ENCODE data around the gene OVCH2.

DNA sequence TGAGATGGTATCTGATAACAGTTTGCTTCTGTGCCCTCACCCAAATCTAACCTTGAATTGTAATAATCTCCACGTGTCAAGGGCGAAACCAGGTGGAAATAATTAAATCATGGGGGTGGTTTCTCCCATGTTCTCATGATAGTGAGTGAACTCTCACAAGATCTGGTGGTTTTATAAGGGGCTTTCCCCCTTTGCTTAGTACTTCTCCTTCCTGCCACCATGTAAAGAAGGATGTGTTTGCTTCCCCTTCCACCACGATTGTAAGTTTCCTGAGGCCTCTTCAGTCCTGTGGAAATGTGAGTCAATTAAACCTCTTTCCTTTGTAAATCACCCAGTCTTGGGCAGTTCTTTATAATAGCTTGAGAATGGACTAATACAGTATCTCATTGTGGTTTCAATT lies 8.5 kb upstream of the OVCH2 start:
- TF ChIP-seq CTCF (IDR thresholded peaks at IDR 0.05): no peak
- no peak for TF ChIP-seq POLR2A (IDR thresholded peaks at IDR 0.05)
- TF ChIP-seq POLR2AphosphoS5 (IDR thresholded peaks at IDR 0.05): no peak

Data from stomach (tissue), 4 donors.